Activated CD8-positive, alpha-beta memory T cell treated with anti-CD3 and anti-CD28 coated beads, Interleukin-2, amount 50 U/mL, for 4 hours (primary cell): Measurements from ENCODE around the gene MAPK8.
"Not testable (repeated sequence)": the region's sequence is repeated elsewhere in the genome, so short reads cannot be mapped to it uniquely, and the experiment has no call there.

Source experiments
- DNase-seq: peaks from one replicate; pipeline ENCODE4 v3.0.0-alpha.2; 2020

The MAPK8 gene

DNA sequence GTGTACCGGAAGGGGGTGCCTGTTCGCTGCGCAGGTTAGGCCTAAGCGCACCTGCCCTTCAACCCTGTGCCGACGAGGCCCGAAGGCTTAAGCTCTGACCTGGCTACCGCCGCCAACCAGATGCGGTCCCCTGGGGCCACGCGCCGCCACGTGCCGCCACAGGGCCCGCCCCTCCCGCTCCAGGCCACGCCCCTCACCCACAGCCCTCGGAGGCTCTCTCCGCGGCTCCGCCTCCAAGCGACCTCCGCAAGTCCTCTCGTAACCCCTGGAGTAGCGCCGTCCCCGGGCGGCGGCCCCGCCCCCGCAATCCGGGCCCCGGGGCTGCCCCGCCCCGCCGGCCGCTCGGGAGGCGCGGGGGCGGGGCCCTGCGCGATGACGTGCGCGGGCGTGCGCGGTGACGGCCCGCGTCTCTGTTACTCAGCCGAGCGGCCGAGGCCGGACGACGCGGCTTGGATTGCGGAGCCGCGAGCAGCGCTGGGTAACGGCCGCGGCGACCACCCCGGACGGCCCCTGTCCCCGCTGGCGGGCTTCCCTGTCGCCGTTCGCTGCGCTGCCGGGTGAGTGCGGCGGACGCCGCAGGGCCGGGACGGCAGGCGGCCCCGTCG is at the start of gene MAPK8:
Gene MAPK8 (plus strand): TSS at position 413 of the 605 bp plus-strand sequence. CDS start 94,984 bp downstream, outside the sequence.
- DNase-seq = peak; percentile 95

DNA sequence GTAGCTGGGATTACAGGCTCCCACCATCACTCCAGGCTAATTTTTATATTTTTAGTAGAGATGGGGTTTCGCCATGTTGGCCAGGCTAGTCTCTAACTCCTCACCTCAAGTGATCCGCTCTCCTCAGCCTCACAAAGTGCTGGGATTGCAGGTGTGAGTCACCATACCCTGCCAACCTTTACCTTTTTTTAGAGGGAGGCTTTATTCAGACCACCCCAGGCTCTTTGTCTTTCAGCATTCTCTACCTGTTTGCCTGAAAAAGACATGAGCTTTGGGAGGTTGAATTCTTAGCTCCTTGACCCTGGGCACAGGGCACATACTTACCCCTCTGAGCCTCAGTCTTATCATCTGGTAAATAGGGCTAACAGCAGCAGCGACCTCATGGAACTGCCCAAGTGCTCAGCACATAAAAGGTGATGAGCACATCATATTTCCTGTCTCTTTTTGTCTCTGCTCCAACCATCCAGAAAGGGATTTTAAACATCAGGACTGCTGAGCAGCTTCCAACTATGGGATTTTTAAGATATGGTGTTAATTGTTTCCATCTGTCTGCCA is 49.0 kb upstream of the MAPK8 start:
- no peak for DNase-seq

DNA sequence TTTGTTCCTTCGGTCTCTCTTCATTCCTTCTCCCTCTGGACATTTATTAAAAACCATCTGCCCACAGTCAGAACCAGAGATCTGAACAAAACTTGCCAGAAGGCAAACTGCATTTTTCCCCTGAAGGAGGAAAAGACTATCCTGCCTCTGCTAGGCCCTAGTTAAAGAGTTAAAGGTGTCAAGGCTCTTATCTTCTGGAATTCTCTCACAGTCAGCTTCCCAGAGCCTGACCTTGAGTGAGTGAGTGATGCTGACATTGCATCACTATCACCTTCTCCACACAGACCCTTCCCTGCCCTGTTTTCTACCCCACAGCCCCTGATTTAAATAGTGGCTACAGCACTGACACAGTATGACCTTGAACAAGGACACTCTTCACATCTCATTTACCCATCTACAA is 48.4 kb upstream of the MAPK8 start:
- DNase-seq = no peak

DNA sequence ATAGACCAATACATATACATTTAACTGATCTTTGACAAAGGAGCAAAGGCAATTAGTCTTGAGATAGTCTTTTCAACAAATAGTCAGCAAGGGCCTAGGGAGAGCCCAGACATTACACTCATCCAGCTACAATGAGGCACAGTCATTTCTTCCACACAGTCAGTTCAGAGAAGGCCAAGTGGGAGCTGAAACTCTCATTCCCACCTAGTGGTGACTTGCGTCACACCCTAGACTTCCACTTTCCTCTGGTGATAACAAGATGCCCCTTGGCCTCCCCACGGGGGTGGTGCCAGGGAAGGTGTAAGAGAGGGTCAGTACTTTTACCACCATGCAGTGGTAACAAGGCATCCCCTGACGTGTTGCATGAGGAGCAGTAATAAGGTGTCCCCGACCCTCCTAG is 39.9 kb upstream of the MAPK8 start:
- no peak for DNase-seq

DNA sequence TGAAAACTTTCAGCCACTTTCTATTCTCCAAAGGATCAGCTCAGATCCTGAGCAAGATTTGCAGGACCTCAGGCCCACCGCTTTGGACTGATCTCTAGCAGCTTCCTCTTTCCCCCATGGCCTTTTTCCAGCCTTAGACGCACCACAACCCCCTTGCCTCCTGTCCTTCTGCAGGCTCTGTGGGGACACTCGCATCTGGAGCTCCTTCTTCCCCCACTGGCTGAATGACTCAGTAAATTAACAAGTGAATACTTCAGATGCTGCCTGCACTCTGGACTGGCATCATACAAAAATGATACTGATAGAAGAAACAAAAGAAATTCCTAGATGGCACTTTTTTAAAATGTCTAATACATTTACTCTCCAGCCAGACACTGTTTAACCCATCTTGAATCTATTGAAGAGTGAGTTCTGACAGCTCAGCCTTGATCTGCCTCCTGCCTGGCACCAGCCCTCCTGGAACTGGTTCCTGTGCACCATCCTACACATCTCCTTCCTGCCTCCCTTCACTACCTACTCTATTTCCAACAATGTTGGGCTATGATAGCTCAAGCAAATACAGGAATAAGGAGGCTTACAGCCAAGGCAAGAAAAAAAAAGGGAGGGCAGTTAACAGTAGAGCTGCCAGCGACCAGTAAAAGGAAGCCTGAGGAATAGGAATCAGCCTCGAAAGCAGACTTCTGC is 35.3 kb upstream of the MAPK8 start:
- DNase-seq = no peak

DNA sequence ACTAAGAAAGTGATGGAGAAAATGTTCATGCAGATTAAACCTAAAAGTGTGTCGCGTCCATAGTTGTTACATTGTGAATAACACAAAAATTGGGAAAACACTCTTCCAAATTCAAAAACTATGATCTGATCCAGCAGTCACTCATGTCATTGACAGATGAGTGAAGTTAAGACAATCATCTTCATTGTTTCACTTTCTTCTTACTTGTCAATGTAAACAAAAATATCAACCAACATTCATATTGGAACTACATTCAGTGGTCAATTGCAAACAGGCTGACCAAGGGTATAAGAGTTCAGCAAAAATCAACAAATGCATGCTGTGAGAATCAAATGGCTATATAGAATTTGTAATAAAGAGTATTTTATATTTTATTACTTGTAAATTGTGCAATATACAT is 33.8 kb upstream of the MAPK8 start:
- DNase-seq = no peak

DNA sequence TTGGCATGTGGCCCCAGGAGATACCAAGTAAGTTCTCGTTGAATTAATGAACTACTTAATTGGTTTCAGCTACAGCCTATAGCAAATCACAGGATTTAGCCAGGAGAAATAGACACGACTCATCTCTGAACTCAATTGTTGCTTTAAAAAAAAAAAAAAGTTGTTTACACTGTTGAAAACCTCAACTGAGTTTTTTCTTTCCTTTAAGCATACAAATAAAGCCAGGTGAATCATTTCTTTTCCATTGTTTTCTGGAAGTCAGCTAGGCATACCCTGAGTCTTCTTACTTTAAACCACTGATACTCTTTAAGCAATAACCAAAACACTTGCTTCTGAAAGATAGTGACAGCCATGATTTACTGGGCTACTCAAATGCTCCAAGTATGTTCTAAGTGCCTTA is 32.7 kb upstream of the MAPK8 start:
- DNase-seq = no peak

DNA sequence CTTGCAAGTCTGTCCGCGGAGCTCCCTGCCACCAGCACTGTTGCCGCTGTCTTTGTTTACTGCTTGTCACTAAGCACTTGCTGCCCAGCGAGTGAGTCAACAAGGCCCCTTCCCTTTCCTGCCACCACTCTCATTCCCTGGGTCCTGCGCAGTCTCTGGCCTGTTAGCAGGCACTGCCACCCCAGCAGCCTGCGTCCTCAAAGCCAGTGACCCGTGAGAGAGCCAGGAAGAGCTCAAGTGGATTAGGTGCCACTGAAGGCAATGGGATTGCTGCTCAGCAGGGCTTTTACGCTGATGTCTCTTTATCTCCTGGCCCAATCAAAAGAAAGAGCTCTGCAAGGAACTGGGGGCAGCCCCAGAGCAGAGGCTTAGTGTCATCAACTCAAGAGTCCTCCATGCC is 31.8 kb upstream of the MAPK8 start, which contains the start of gene FRMPD2:
Gene FRMPD2 (minus strand): TSS at position 61 of the 400 bp plus-strand sequence. CDS start 129 bp downstream, outside the sequence.
- DNase-seq = no peak

DNA sequence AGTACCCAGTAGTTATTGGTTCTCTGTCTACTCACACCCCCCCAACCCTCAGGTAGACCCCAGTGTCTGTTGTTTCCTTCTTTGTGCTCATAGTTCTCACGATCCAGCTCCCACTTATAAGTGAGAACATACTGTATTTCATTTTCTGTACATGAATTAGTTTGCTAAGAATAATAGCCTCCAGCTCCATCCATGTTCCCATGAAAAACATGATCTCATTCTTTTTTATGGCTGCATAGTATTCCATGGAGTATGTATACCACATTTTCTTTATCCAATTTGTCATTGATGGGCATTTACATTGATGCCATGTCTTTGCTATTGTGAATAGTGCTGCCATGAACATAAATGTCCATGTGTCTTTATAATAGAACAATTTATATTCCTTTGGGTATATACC is 29.4 kb upstream of the MAPK8 start:
- DNase-seq = no peak

DNA sequence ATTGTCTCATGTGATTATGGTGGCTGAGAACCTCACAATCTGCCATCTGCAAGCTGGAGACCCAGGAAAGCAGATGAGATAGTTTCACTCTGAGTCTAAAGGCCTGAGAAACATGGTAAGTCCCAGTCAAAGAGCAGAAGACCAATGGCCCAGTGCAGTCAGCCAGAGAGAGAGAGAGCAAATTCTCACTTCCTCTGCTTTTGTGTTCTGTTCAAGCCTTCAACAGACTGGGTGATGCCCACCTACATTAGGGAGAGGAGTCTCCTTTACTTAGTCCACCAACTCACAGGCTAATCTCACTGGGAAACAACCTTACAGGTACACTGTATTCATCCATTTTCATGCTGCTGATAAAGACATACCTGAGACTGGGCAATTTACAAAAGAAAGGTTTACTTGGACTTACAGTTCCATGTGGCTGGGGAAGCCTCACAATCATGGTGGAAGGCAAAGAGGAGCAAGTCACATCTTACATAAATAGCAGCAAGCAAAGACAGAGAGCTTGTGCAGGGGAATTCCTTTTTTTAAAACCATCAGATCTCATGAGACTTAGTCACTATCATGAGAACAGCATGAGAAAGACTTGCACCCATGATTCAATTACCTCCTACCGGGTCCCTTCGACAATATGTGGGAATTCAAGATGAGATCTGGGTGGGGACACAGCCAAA is 27.3 kb upstream of the MAPK8 start:
- no peak for DNase-seq

DNA sequence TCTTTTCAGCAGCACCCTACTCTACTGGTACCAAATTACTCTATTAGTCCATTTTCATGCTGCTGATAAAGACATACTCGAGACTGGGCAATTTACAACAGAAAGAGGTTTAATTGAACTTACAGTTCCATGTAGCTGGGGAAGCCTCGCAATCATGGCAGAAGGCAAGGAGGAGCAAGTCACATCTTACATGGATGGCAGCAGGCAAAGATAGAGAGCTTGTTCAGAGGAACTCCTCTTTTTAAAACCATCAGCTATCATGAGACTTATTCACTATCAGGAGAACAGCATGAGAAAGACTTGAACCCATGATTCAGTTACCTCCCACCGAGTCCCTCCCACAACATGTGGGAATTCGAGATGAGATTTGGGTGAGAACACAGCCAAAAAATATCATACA is 24.8 kb upstream of the MAPK8 start:
- DNase-seq = not testable (repeated sequence)

DNA sequence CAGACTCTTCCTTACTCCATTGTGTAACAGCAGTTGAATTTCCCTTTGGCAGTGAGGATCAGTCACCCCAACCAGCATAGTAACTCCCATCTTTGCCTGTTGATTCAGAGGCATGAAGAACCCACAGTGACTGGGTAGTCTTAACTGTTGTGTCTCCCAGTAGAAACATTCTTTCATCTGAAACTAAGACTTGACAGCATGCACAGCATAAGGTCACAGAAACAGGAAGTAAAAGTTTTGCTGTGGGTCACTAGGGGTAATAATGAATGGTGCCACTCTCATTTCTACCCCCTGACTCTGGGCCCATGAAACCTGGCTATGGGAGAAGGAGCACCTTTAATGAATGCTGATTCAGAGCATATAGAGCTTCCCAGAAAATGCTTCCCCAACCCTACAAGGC is 23.6 kb upstream of the MAPK8 start:
- DNase-seq = no peak

DNA sequence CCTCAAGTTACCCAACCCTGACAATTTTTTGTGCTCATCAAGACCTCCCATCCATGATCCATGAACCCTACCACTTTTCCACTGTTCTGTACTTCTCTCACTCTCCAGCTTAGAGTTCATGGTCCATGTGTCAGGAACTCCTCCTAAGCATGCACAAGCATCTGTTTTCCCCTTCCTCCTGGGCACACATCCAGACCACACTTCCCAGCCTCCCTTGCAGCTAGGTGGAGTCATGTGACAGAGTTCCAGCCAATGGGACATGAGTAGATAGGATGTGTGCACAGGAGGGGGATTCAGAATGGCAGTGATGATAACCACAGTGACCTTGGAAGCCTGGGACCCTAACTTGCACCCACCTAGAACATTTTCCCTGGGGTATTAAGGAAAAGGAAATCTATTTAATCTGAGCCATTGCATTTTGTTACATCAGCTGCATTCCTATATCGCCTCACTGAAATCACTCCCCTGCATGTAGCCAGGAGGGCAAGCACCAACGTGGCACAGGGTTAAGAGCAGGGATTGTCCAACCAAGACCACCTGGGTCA is 22.4 kb upstream of the MAPK8 start:
- DNase-seq = no peak

DNA sequence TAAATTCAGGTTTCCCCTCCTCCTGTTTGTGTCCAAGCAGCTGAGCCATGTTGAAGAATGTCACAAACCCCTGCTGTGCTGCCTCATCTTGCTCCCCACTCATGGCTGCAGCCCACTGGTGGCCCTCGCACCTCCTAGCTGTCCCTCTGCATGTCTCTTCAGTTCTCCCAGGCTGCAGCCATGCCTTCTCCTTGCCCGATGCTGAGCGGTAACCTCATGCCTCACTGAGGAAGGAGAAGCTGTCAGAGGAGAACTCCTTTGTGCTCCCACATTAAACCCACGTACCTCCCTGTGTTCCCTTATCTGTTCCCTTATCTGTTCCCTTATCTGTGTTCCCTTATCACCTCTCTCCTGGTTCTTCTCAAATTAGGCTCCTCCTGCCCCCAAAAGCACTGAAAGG is 21.7 kb upstream of the MAPK8 start:
- no peak for DNase-seq

DNA sequence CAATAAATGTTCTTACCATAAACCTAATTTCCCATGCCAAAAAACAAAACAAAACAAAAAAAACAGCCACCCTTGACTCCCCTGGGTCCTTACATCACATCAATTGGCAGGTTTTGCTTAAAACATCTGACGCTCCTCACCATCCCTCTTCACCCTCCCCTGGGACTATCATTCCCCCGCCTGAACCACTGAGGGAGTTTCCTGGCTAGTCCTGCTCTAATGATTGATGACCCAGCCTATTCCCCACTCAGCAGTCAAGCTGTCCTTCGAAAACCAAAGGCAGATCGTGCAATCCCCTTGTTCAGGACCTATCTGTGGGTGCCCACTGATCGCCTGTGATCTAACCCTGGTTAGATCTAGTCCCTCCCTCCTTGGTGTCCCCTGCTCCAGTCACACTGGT is 20.8 kb upstream of the MAPK8 start:
- no peak for DNase-seq

DNA sequence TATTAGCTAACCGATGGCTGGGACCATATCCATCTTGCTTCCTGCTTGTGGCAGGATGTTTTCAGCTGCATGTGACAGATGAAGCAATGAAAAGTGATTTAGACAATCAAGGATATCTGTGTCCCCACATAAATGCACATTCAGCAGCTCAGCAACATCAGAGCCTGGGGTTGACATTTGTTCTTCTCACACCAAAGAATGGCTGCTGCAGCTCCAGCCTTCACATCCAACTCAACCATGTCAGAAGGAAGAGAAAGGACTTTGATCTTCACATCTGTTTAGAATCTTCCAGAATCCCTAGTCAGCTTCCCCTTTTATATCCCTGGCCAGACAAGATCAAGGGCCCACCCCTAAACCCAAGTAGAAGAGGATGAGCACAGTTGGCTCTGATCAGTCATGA is 20.1 kb upstream of the MAPK8 start:
- no peak for DNase-seq

DNA sequence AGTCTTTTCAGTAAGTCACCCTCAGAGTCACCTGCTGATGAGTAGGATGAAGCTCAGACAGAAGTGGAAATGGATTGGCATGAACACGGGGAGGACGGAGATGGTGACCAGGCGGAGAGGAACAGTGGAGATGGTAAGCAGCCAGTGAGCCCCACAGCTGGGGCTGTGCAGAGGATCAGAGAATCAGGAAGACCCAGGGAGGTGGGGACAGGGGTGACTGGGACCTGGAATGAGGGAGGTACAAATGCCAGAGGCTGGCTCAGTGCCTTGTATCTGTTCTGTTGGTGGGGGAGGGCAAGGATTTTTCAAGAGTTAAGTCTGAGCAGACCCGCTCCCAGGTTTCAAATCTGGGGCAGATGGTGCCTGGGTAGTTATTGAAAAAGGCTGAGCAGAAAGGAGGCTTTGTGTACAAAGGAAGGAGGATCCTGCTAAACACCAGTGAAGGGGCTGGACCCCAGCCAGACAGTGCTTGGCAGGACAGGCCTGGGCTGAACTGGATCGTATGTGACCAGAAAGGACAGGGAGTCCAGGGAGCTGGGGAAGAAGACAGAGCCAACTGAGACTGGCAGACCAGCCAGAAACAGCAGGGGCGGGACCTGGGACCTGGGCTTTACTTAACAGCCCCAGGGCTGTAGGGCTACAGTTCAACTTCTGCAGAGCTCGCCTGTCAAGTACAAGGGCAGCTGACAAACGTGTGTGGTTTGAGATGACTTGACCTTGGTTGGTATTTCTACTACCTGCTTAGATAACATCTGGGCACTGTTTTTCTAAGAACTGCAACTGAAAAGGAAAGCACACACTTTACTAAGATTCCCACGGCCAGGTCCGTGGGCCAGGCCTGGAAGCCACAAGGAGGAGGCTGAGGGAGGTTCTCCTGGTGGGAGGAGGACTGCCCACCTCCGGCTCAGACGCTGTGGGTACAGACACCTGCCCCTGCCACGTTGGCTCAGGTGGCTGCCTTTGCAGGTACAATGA is 18.8 kb upstream of the MAPK8 start:
- no peak for DNase-seq

DNA sequence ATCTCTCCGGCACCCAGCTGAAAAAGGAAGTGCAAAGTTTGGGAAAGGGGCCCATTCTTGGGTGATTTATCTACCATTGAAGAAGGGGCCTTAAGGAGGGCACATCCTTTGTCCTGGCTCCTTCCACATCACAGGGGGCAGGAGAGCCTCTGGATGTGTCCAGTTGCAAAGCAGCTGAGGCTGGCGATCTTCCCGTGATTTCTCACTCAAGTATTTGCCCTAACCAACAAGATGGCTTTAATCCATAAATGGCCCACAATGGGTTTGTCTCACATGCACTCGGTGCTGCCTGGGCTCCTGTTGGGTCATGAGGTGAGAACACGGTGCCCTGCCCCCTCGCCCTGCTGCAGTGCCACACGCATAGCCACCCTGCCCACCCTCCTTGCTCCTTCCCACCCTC is 17.8 kb upstream of the MAPK8 start:
- DNase-seq = no peak

DNA sequence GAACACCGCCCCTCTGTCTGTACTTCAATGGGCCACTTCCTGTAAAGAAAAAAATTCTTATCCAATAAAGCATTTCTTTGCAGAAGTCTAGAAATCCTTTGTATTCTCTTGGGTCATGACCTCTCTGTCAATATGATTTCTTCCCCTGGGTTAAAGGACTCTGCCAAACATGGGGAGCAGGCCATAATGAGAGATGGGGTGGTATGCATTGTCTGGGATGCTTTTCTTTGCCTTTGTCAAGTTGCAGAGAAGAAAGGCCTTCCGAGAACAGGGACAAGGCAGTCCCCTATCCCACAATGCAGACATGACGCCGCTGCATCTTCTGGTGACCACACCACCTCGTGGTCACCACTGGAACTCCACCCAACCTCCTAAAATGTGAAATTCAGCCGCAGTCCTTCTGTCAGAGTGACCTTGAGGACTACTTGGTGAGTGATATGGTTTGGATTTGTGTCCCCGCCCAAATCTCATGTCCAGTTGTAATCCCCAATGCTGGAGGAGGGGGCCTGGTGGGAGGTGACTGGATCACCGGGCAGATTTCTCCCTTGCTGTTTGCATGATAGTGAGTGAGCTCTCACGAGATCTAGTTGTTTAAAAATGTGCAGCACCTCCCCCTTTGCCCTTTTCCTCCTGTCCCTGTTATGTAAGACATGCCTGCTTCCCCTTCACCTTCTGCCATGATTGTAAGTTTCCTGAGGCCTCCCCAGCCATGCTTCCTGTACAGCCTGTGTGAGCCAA is 16.8 kb upstream of the MAPK8 start:
- DNase-seq = peak; percentile 39

DNA sequence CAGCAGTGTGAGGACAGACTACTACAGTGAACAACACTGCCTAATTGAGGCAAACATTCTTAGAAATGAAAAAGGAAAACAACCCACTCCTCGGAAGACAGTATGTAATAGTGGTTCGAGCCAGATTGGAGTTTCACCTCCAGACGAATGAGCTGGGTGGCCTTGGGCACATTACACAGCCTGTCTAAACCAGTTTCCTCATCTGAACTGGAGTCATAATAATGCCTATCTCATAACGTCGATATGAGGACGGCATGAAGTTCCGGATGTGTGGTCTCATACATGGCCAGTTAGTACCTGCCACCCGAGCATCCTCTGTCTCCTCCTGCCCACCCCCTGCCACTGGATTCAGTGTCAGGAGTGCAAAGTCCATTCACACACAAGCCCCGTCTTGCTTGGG is 16.2 kb upstream of the MAPK8 start:
- DNase-seq = no peak

DNA sequence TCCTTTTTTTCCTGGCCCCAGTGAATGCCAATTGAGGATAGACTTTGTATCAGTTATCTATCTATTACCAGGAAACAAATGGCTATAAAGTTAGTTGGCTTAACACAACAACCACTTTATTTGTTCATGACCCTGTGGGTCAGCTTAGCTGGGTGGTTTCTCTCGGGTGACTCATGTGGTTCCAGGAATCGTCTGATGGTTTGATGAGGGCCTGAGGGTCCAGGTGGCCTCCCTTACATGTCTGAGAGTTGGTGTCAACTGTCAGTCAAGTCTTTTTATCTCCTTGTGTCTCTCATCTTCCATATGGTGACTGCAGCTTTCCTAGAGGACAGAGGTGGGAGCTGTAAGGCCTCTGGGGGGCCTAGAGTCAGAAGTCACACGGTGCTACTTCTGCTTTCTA is 15.3 kb upstream of the MAPK8 start:
- no peak for DNase-seq

DNA sequence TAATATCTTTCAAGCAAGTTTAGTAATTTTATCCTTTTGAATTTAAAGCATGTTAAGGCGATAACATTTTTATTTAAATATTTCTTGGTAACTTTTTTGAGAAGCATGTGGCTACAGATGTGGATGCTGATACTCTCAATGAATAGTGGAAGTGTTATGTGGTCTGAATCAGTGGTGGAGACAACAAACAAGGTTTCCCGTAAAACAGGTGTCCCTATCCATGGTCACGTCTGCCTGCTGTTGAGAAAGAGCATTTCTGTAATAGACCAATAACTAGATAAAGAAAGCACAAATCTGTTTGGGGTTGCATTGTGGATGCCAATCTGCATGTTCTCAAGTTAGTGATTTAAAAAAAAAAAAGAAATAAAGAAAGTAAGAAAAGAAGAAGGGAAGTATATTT is 13.9 kb upstream of the MAPK8 start:
- DNase-seq = no peak
